Neural progenitor cell (in vitro differentiated cells): ENCODE data around the gene MED26. TPM values are rescaled to one million over a fixed set of nuclear protein-coding genes. Genes with fewer than 3 reads are reported as not detected.
A peak's percentile ranks its signal among the peaks of the same experiment; 100 is the strongest.

Experiments used
- DNase-seq: peaks from one replicate; pipeline ENCODE4 v3.0.0-alpha.2; 2016; ENCODE audit warnings: low spot score
- H2AFZ ChIP-seq: fragments of 200-600 bp; sonication (generic); replicated peaks from 2 replicates; pipeline ENCODE4 v1.6.1; 2016; ENCODE audit warnings: antibody characterized with exemption
- H3F3A ChIP-seq: fragments of 200-600 bp; sonication (generic); 2 replicates; pipeline ENCODE4 v1.6.1; 2016; ENCODE audit warnings: antibody characterized with exemption, low read depth
- H3K27ac ChIP-seq: fragments of 200-600 bp; sonication (generic); 2 replicates; pipeline ENCODE4 v1.5.1; 2016; ENCODE audit warnings: mild to moderate bottlenecking
- H3K27me3 ChIP-seq: fragments of 200-600 bp; sonication (generic); 2 replicates; pipeline ENCODE4 v1.6.1; 2016; ENCODE audit warnings: mild to moderate bottlenecking, moderate library complexity
- H3K36me3 ChIP-seq: fragments of 200-600 bp; sonication (generic); 2 replicates; pipeline ENCODE4 v1.5.1; 2016
- H3K4me1 ChIP-seq: fragments of 200-600 bp; sonication (generic); 2 replicates; pipeline ENCODE4 v1.6.1; 2016; ENCODE audit warnings: mixed run types
- H3K4me2 ChIP-seq: fragments of 200-600 bp; sonication (generic); 2 replicates; pipeline ENCODE4 v1.6.1; 2016
- H3K4me3 ChIP-seq: fragments of 200-600 bp; sonication (generic); 2 replicates; pipeline ENCODE4 v1.5.1; 2016
- H3K79me2 ChIP-seq: fragments of 200-600 bp; sonication (generic); 2 replicates; pipeline ENCODE4 v1.6.1; 2016; ENCODE audit warnings: low read depth
- H3K9ac ChIP-seq: fragments of 200-600 bp; sonication (generic); 2 replicates; pipeline ENCODE4 v1.6.1; 2016
- H3K9me3 ChIP-seq: fragments of 200-600 bp; sonication (generic); 2 replicates; pipeline ENCODE4 v1.5.1; 2016; ENCODE audit warnings: low read depth
- H4K20me1 ChIP-seq: fragments of 200-600 bp; sonication (generic); 2 replicates; pipeline ENCODE4 v1.6.1; 2016; ENCODE audit warnings: low read depth
- H3K27ac Mint-ChIP-seq: 3 replicates; pipeline ENCODE4 v1.8.0; 2021; ENCODE audit warnings: mixed read lengths
- H3K27me3 Mint-ChIP-seq: 2 replicates; pipeline ENCODE4 v1.8.0; 2022; ENCODE audit warnings: low read depth, mild to moderate bottlenecking, inconsistent platforms, moderate library complexity, mixed read lengths; ENCODE audit not compliant: insufficient read depth
- H3K36me3 Mint-ChIP-seq: 3 replicates; pipeline ENCODE4 v1.8.0; 2021; ENCODE audit warnings: mixed read lengths
- H3K4me1 Mint-ChIP-seq: 3 replicates; pipeline ENCODE4 v1.8.0; 2021; ENCODE audit warnings: mixed read lengths
- H3K4me3 Mint-ChIP-seq: 3 replicates; pipeline ENCODE4 v1.8.0; 2021; ENCODE audit warnings: mild to moderate bottlenecking, moderate library complexity, mixed read lengths
- H3K9me3 Mint-ChIP-seq: 3 replicates; pipeline ENCODE4 v1.8.0; 2020; ENCODE audit warnings: mixed read lengths
- EZH2 ChIP-seq: fragments of 200-600 bp; sonication (generic); IDR thresholded peaks from 2 replicates; pipeline ENCODE4 v1.6.1; 2017; ENCODE audit warnings: antibody characterized with exemption, mild to moderate bottlenecking, moderate library complexity
- EZH2phosphoT487 ChIP-seq: fragments of 200-600 bp; sonication (generic); IDR thresholded peaks from 2 replicates; pipeline ENCODE4 v1.6.1; 2017; ENCODE audit warnings: antibody characterized with exemption
- total RNA-seq: library from RNA; depleted of rRNA; stranded (reverse); fragments of >200 nt; gene quantifications from 2 replicates; pipeline ENCODE4 v1.2.3, GENCODE V29; 2015; ENCODE audit warnings: low replicate concordance
- TF ChIP-seq, protein P1 (sequence below): fragments of 200-600 bp; sonication (generic); IDR thresholded peaks from 2 replicates; pipeline ENCODE4 v1.5.1; 2017; ENCODE audit warnings: antibody characterized with exemption, mild to moderate bottlenecking

The MED26 gene
- total RNA-seq, 1 donor from 2014 or later, result 7.4 TPM

- peaks cover 2% of the 10 kb centered on the region for H3K27me3 Mint-ChIP-seq
- H3K4me3 Mint-ChIP-seq, result no peak overlapping the region
- DNase-seq, result peak; percentile 36
- H4K20me1 ChIP-seq, result peaks cover 3% of the 10 kb centered on the region
- H3K79me2 ChIP-seq, result no peaks in the 10 kb centered on the region
- TF ChIP-seq EZH2, result no peak
- TF ChIP-seq, protein P1, sequence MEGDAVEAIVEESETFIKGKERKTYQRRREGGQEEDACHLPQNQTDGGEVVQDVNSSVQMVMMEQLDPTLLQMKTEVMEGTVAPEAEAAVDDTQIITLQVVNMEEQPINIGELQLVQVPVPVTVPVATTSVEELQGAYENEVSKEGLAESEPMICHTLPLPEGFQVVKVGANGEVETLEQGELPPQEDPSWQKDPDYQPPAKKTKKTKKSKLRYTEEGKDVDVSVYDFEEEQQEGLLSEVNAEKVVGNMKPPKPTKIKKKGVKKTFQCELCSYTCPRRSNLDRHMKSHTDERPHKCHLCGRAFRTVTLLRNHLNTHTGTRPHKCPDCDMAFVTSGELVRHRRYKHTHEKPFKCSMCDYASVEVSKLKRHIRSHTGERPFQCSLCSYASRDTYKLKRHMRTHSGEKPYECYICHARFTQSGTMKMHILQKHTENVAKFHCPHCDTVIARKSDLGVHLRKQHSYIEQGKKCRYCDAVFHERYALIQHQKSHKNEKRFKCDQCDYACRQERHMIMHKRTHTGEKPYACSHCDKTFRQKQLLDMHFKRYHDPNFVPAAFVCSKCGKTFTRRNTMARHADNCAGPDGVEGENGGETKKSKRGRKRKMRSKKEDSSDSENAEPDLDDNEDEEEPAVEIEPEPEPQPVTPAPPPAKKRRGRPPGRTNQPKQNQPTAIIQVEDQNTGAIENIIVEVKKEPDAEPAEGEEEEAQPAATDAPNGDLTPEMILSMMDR, result peak; percentile 52
- H3K4me3 ChIP-seq, result no peak overlapping the region
- H3K36me3 ChIP-seq, result no peaks in the 10 kb centered on the region
- H3K9me3 Mint-ChIP-seq, result no peaks in the 10 kb centered on the region
- H3K9ac ChIP-seq, result no peak overlapping the region
- H3K36me3 Mint-ChIP-seq, result peaks cover 14% of the 10 kb centered on the region
- no peaks in the 10 kb centered on the region for H3K4me1 Mint-ChIP-seq
- no peaks in the 10 kb centered on the region for H3K4me1 ChIP-seq
- H3K27ac ChIP-seq, result no peak overlapping the region
- no peak overlapping the region for H3K4me2 ChIP-seq
- H3K9me3 ChIP-seq, result no peaks in the 10 kb centered on the region
- H3F3A ChIP-seq, result no peaks in the 10 kb centered on the region
- H2AFZ ChIP-seq, result no peak overlapping the region
- no peak overlapping the region for H3K27ac Mint-ChIP-seq
- no peaks in the 10 kb centered on the region for H3K27me3 ChIP-seq
These were observed 100.0 kb downstream of the MED26 start for GRCh38 chr19:16527971-16528521.

DNA sequence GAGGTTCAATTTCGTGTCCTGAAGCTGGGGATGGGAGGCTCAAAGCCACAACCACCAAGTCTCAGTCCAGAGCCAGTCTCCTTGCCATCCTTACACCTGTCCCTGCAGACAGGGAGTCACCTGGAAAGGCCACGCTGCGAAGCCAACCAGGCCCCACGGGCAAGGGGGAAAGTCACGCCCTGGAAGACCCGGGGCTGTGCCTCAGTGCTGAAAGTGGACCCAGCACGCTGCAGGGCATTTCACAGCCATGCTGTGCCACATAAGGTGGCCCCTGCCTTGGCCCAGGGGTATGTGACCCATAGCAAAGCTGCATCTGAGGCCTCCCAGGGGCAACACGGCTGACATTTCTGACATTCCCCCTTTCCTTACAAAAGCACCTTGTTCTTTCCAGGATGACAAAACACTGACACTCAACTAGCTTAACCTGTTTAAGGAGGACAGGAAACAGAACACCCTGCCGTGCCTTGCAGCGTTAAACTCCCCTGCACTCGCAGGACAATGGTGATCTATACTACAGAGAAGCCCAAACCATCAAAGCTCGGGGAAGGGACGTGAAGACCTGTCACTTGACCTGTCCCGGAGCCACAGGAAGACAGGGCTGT, 100.6 kb downstream of the MED26 start:
- TF ChIP-seq, protein P1, result no peak
- TF ChIP-seq EZH2, result no peak
- TF ChIP-seq EZH2phosphoT487, result no peak
- no peaks in the 10 kb centered on the region for H3K9me3 ChIP-seq
- no peak overlapping the region for H3K4me2 ChIP-seq
- no peaks in the 10 kb centered on the region for H3F3A ChIP-seq
- Mint-ChIP-seq H3K9me3 (no peaks in the 10 kb centered on the region), H3K4me1 (no peaks in the 10 kb centered on the region), H3K27ac (no peak overlapping the region), H3K27me3 (peaks cover 2% of the 10 kb centered on the region), H3K4me3 (no peak overlapping the region), H3K36me3 (peaks cover 16% of the 10 kb centered on the region)
- H3K4me1 ChIP-seq, result no peaks in the 10 kb centered on the region
- H3K79me2 ChIP-seq, result no peaks in the 10 kb centered on the region
- no peak overlapping the region for H2AFZ ChIP-seq
- no peak overlapping the region for H3K27ac ChIP-seq
- no peak overlapping the region for H3K4me3 ChIP-seq
- DNase-seq, result no peak
- H4K20me1 ChIP-seq, result peaks cover 3% of the 10 kb centered on the region
- H3K9ac ChIP-seq, result no peak overlapping the region
- no peaks in the 10 kb centered on the region for H3K27me3 ChIP-seq
- no peaks in the 10 kb centered on the region for H3K36me3 ChIP-seq

DNA sequence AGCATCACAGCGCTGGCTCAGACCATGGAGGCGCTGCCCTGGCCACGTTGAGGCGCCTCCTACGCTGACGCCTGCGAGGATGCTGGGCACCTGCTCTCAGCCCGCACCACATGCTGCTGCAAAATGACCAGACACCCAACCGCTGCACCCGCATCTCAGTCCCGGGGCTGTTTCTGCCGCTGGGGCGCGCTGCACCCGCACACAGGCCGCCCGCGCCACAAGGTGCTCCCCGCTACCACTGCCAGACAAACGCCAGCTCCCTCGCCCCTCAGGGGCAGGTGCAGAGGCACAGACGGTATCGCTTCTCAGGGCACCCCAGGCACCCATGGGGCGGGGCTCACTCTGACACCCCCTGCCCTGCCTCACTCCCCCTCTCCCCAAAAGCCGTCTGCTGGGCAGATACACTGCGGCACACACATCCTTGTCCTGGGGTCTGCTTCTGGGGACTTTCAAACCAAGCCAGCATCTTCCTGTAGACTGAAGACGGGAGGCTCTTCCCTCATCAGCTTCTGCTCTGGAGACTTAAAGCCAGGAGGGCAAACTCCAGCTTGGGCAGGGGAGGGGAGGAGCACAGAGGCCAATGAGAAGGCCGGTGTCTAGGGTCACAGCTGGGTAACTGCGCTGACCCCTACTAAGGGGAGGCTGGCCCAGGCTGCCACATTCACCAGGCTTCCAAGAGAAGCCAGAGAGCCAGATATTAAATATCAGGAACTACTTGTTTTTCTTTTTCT, 102.1 kb downstream of the MED26 start:
- Histone ChIP-seq H3K27me3 (no peaks in the 10 kb centered on the region), H3K79me2 (no peaks in the 10 kb centered on the region), H3K4me2 (no peak overlapping the region), H2AFZ (no peak overlapping the region), H3K9ac (no peak overlapping the region), H3K27ac (no peak overlapping the region), H4K20me1 (peaks cover 3% of the 10 kb centered on the region), H3K4me1 (no peaks in the 10 kb centered on the region), H3F3A (no peaks in the 10 kb centered on the region), H3K9me3 (no peaks in the 10 kb centered on the region), H3K36me3 (no peaks in the 10 kb centered on the region), H3K4me3 (no peak overlapping the region)
- no peak for DNase-seq
- Mint-ChIP-seq H3K4me1 (no peaks in the 10 kb centered on the region), H3K27me3 (no peaks in the 10 kb centered on the region), H3K4me3 (no peak overlapping the region), H3K36me3 (peaks cover 10% of the 10 kb centered on the region), H3K27ac (no peak overlapping the region), H3K9me3 (no peaks in the 10 kb centered on the region)
- TF ChIP-seq, protein P1, result no peak
- no peak for TF ChIP-seq EZH2
- no peak for TF ChIP-seq EZH2phosphoT487
